Measurements from ENCODE around the gene SREK1IP1. TPM values are rescaled to one million over a fixed set of nuclear protein-coding genes. Genes with fewer than 3 reads are reported as not detected.

The SREK1IP1 gene
- total RNA-seq, 1 donor from 2014 or later = 22.5 TPM

- TF ChIP-seq, protein P1, sequence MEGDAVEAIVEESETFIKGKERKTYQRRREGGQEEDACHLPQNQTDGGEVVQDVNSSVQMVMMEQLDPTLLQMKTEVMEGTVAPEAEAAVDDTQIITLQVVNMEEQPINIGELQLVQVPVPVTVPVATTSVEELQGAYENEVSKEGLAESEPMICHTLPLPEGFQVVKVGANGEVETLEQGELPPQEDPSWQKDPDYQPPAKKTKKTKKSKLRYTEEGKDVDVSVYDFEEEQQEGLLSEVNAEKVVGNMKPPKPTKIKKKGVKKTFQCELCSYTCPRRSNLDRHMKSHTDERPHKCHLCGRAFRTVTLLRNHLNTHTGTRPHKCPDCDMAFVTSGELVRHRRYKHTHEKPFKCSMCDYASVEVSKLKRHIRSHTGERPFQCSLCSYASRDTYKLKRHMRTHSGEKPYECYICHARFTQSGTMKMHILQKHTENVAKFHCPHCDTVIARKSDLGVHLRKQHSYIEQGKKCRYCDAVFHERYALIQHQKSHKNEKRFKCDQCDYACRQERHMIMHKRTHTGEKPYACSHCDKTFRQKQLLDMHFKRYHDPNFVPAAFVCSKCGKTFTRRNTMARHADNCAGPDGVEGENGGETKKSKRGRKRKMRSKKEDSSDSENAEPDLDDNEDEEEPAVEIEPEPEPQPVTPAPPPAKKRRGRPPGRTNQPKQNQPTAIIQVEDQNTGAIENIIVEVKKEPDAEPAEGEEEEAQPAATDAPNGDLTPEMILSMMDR (IDR thresholded peaks at IDR 0.05) = no peak
- ATAC-seq (no peak), DNase-seq (no peak)
- no peaks in the 10 kb centered on the region for H3K4me1 ChIP-seq
- H3K36me3 ChIP-seq = peaks cover 7% of the 10 kb centered on the region
- no peaks in the 10 kb centered on the region for H3K27me3 ChIP-seq (ENCODE audit: low read depth)
- intact Hi-C loops (cut with DNase I) = no loop called here
- no peaks in the 10 kb centered on the region for H3K9me3 ChIP-seq
- no peak overlapping the region for H3K4me3 ChIP-seq
- H3K27ac ChIP-seq = no peak overlapping the region
These were observed 21.7 kb upstream of the SREK1IP1 start for GRCh38 chr5:64790210-64790609.

DNA sequence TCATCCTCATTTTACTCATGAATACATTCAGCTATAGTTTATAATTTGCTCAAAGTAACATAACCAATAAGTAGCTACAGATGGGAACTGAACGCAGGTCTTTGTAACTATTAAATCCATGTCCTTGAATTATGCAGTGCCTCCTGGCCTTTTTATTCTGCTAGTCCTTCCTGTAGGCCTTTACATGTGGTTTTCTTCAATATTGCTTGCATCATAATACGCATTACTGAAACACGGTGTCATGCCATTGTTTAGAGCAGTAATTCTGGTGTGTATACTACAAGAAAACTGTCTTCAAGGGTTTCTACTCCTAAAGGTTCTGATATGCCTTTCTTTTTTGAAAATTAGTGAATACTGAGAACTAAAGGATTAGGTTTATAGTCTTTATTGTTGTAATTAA is 21.0 kb upstream of the SREK1IP1 start:
- TF ChIP-seq, protein P1 (IDR thresholded peaks at IDR 0.05) = no peak
- Histone ChIP-seq H3K27ac (no peak overlapping the region), H3K4me3 (no peak overlapping the region), H3K36me3 (peaks cover 7% of the 10 kb centered on the region), H3K27me3 (ENCODE audit: low read depth) (no peaks in the 10 kb centered on the region), H3K4me1 (no peaks in the 10 kb centered on the region), H3K9me3 (no peaks in the 10 kb centered on the region)
- intact Hi-C loops (cut with DNase I) = loop anchor here (10.0 kb wide), 1 partner anchor 155 kb away; no protein-coding TSS in a partner anchor
- DNase-seq (no peak), ATAC-seq (no peak)

DNA sequence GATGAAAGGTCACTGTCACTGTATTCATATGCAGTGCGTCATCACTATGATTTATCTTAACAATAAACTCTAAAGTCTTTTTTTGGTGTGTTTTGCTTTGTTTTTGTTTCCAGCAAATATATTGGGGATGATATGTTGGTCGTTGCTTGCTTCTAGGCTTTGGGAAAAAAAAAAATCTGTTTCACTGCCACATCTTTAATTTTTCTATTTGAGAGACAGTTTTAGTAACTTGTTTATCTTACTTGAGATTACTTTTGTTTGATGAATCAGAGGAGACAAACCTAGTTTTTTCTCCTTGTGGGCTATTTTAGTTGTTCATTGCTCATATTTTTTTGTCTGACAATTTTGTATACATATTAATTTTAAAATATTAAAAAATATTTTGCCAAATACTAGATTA is 19.7 kb upstream of the SREK1IP1 start:
- intact Hi-C loops (cut with DNase I) = loop anchor here (10.0 kb wide), 1 partner anchor 153 kb away; no protein-coding TSS in a partner anchor
- ATAC-seq (no peak), DNase-seq (no peak)
- Histone ChIP-seq H3K27ac (no peak overlapping the region), H3K9me3 (no peaks in the 10 kb centered on the region), H3K27me3 (ENCODE audit: low read depth) (no peaks in the 10 kb centered on the region), H3K4me1 (no peaks in the 10 kb centered on the region), H3K36me3 (peaks cover 7% of the 10 kb centered on the region), H3K4me3 (no peak overlapping the region)
- TF ChIP-seq, protein P1 (IDR thresholded peaks at IDR 0.05) = no peak

- no peaks in the 10 kb centered on the region for H3K9me3 ChIP-seq
- H3K4me1 ChIP-seq = no peaks in the 10 kb centered on the region
- H3K4me3 ChIP-seq = no peak overlapping the region
- H3K36me3 ChIP-seq = peaks cover 7% of the 10 kb centered on the region
- no peak for DNase-seq
- H3K27ac ChIP-seq = no peak overlapping the region
- ATAC-seq = no peak
- TF ChIP-seq, protein P1 (IDR thresholded peaks at IDR 0.05) = no peak
- intact Hi-C loops (cut with DNase I) = loop anchor here (10.0 kb wide), 1 partner anchor 152 kb away; no protein-coding TSS in a partner anchor
- H3K27me3 ChIP-seq (ENCODE audit: low read depth) = no peaks in the 10 kb centered on the region
These were observed 17.9 kb upstream of the SREK1IP1 start for GRCh38 chr5:64786372-64786771.

DNA sequence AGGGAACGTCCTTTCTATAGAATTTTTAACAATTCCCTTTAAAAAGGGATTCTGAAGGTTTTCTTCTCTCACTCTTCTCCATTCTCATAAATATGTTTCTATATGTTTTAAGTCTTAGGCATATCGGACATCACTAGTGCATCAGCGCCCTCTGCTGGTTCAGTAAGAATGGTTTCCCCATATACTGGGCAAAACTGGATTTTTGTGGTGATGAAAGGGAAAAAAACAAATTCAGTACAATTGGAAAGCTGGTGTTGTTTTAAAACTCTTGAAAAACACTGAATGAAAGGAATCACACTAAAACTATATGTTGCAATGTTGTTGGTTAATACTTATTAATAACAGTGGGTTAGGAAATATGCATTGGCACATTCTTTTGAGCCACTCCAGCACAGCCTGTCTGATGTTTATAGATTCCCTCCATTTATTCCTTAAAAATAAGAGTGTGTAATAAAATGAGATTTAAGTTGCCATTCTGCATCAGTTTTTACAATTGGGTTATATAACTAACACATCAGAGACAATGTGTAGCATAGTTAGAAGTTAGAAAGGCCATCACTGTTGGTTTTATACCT is 16.0 kb upstream of the SREK1IP1 start:
- H3K27ac ChIP-seq = no peak overlapping the region
- H3K9me3 ChIP-seq = no peaks in the 10 kb centered on the region
- H3K27me3 ChIP-seq (ENCODE audit: low read depth) = no peaks in the 10 kb centered on the region
- H3K4me1 ChIP-seq = no peaks in the 10 kb centered on the region
- no peak overlapping the region for H3K4me3 ChIP-seq
- TF ChIP-seq, protein P1 (IDR thresholded peaks at IDR 0.05) = peak; percentile 81
- intact Hi-C loops (cut with DNase I) = loop anchor here (10.0 kb wide), 1 partner anchor 150 kb away; no protein-coding TSS in a partner anchor
- peaks cover 7% of the 10 kb centered on the region for H3K36me3 ChIP-seq
- DNase-seq = peak; percentile 55
- ATAC-seq = peak; percentile 78 to 83

Data from lower lobe of right lung (tissue), 2 donors.